GM12873 (cell line): ENCODE data around the gene HDAC9.

Experiments used
- TF ChIP-seq, protein P1 (sequence below): IDR thresholded peaks from 2 replicates; pipeline ENCODE4 v1.5.1; 2012; ENCODE audit warnings: low read depth, mild to moderate bottlenecking, moderate library complexity, low read length, control low read depth; ENCODE audit not compliant: insufficient read depth; ENCODE audit errors: missing control alignments

The HDAC9 gene

DNA sequence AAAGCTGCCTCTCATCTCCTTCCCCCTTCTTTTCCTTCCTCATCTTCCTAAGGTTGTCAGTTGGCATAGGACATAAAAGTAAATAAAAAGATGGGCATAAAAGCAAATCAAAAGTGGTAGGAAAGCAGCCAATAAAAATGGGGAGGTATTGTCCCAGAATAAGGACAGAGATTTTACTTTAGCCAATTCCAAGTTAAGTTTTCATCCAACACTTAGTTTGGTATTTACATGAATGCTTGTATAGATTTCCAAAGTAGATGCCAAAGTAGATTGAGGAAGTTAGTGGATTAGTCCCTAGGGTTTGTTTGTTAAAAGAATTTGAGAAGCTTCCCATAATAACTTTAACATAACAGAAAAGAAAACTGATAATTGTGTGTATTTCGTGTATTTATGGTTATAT lies 33.7 kb downstream of the HDAC9 start:
- TF ChIP-seq, protein P1, sequence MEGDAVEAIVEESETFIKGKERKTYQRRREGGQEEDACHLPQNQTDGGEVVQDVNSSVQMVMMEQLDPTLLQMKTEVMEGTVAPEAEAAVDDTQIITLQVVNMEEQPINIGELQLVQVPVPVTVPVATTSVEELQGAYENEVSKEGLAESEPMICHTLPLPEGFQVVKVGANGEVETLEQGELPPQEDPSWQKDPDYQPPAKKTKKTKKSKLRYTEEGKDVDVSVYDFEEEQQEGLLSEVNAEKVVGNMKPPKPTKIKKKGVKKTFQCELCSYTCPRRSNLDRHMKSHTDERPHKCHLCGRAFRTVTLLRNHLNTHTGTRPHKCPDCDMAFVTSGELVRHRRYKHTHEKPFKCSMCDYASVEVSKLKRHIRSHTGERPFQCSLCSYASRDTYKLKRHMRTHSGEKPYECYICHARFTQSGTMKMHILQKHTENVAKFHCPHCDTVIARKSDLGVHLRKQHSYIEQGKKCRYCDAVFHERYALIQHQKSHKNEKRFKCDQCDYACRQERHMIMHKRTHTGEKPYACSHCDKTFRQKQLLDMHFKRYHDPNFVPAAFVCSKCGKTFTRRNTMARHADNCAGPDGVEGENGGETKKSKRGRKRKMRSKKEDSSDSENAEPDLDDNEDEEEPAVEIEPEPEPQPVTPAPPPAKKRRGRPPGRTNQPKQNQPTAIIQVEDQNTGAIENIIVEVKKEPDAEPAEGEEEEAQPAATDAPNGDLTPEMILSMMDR = no peak

DNA sequence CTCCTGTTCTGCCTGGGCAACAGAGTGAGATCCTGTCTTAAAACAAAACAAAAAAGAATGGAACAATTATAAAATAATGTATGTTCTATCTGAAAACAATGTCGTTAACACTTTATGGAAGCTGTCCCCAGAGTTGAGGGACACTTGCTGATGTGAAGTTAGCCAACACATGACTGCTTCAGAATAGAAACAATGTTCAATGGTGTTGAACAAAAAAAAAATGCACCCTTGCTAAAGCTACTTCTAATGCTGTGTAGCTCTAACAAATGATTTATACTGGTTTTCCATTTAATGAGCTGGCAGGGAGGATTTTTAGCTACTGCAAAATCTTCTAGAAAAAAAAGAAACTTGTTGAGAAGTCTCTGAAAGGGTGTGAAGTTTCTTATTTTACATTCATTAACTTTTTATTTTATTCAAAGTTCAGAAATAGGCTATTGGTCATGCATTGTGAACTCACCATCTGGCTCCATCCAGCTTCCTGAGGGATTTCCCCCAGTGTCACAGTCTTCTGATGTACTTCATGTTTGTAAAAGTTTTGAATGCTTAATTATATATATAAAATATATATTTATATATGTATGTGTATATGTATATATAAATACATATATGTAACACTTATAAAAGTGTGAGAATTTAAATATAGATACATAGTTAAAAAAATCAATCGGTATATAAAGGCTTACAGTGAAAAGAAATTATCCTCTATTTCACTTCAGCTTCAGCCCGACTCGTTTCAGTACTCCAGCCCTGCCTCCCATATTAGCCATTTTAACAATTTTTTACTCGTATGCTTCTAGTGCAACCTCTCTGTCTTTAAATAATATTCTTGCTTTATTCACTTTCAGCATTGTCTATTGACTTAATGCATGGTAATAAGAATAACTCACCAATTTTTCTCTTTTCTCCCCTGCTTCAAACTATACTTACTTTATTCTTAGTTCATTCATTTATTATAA lies 35.0 kb downstream of the HDAC9 start:
- TF ChIP-seq, protein P1 = no peak

DNA sequence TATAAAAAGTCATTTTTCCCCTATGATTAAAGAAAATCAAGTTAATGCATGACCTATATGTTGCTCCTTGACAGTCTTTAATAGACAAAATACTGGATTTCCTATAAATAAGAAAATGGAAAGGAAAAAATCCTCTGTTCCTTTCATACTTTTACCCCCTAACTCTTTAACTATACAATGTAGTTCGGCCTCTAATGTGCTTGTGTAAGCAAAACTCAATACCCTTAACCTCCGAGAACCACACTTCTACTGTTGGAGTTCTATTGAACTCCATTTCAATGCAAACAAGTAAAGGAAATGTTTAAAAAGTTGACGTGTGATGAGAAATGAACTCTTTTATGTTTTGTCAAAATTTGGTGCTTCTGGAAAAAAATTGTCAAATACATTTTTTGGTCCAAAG lies 36.0 kb downstream of the HDAC9 start:
- TF ChIP-seq, protein P1 = no peak

DNA sequence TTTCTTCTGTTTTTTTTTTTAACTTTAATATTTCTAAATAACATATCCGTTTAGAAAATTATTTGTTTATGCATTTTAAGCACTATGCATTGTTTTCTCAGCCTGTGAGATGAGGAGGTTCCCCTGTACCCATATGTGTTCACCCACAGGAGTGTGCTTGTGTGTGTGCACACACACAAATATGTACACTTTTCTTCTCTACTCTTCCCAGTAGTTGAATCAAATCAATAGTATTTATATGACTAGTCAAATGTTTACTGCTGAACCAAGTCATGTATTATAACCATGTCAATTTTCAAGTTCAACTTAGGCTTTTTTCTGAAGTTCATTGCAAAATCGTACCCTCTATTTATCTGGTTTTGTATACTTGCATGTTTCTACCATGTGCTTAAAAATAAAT lies 37.3 kb downstream of the HDAC9 start:
- TF ChIP-seq, protein P1 = no peak

DNA sequence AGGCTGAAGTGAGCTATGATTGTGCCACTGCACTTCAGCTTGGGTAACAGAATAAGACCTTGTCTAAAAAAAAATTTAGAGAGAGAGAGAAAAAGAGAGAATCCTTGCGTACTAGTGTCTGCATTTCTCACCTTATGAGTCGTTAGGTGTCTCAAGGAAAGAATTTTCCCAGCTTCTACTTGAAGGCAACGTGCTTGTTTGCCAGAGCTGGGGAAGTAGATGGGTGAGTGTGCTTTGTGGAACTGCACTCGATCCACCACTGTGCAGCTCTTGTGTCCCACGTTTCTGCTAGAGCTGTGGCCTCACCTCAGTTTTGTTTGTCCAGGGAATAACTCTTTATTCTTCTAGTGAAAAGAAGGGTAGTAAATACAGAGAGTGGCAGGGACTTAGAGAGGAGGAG lies 38.9 kb downstream of the HDAC9 start:
- TF ChIP-seq, protein P1 = no peak

DNA sequence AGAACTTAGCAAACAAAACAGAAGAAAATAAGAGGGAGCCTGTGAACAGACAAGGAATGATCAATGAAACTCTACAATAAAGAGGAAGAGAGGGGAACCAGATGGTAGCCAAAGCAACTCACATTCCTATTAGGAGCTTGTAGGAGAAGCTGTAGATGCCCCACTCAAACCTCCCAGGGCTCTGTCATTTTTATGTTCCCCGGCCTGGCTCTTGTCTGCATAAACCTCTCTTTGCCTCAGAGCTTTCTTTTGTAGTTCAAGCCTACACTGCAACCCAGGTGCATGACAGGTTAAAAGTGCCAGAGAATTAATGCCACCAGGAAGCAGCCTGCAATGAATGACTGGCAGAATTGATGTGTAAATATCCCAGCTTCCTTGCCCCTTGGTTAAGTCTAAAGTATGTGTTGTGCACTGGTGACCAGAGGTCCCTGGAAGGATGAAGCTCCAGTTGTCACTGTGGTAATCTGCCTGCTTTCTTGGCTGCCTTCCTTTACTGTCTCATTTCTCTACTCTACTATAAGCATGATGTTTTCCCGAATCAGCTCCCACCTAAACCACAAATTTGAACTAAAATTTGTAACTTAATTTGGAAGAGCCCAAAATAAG lies 40.4 kb downstream of the HDAC9 start:
- TF ChIP-seq, protein P1 = no peak

DNA sequence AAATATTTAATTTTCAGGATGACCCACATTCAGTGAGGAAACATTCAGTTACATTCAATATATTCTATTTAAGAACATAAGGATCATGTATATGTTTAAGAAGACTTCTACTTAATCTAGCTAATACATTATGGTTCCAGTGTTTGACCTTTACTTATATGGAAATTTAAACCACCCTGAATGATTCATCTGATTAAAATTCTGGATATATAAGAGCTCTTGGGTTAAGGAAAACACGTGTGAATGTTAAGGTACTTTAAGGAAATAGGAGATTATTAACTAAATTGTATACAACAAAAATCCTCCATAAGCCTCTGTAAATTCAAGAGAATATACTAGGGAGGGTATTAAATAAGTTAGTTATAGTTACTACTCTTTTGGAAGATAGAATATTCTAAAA lies 40.9 kb downstream of the HDAC9 start:
- TF ChIP-seq, protein P1 = no peak
